GM18502 (cell line): ENCODE results near the gene SLC35D2.

Source experiments
- ATAC-seq: cut with Tn5 transposase; IDR thresholded peaks from one replicate; pipeline ENCODE4 v1.9.1; 2021; ENCODE audit warnings: mild to moderate bottlenecking; ENCODE audit not compliant: unreplicated experiment, poor library complexity

Gene SLC35D2

DNA sequence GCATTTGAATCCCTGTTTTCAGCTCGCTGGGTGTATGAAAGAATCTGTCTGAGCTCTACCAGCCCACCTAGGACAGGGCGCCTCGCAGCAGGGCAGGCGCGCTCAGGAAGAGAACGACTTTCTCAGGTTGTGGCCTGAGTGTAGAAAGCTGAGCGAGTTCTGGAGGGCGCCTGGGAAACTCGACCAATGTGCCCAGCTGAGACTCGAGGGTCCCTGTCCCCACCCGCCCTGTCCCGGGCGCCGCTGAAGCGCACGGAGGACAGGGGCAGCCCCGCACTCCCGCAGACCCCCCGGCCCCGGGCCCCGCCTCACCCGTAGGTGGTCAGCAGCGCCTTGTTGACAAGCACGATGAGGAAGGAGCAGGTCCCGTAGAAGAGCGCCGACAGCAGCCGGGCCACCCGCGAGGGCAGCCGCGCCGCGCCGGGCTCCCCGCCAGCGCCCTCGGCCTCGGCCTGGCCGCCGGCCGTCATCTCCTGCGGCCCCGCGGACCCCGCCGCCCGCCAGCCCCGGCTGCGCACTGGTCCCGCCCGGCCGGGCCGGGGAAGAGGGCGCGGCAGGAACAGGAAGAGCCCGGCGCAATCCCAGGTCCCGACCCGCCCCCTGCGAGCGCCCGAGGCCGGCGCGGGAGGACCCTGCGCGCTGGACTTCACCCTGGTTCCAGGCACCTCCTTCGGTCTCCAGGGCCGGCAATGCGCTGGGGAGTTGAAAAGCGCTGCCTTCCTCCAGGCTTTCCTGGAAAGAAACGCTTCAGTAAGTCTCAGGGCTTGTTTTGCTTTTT lies at the start of gene SLC35D2:
SLC35D2 (minus strand) TSS at position 547 of the 778 bp plus-strand sequence; CDS start at position 470, 77 bp downstream.
- no peak for ATAC-seq

DNA sequence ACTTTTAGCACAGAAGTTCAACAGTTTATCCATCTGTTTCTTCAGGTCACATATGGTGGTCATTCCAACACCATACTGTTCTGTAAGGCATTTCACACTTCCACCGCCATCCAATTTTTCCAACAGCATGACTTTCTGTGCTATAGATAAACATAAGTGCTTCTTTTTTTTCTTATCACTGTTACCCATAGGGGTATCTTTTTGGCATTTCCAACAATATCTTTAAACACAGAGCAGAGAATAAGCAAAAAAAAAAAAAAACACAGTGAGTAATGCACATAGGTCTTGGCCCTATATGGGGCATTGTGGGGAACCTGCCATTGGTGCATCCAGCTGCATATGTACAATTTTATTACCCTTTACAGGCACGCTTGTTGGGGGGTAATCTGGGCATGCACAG lies 46.9 kb upstream of the SLC35D2 start:
- ATAC-seq = no peak

DNA sequence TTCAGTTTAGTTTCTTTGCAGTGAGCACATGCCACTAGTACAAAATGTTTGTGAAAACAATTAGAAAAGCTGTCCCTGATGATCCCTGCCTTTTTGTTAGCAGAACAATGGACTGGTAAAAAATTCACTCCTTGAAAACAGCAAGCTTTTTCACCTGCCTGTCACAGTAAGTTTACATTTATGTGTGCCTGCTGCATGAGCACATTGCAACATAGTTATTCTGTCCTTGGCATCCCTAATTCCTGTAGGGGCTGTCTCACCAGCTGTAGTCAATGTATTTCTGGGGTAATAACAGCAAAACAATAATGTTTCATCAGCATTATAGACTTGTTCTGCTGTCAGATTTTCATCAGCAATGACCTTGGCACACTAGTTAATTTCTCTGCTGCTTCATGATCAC lies 46.2 kb upstream of the SLC35D2 start:
- no peak for ATAC-seq

DNA sequence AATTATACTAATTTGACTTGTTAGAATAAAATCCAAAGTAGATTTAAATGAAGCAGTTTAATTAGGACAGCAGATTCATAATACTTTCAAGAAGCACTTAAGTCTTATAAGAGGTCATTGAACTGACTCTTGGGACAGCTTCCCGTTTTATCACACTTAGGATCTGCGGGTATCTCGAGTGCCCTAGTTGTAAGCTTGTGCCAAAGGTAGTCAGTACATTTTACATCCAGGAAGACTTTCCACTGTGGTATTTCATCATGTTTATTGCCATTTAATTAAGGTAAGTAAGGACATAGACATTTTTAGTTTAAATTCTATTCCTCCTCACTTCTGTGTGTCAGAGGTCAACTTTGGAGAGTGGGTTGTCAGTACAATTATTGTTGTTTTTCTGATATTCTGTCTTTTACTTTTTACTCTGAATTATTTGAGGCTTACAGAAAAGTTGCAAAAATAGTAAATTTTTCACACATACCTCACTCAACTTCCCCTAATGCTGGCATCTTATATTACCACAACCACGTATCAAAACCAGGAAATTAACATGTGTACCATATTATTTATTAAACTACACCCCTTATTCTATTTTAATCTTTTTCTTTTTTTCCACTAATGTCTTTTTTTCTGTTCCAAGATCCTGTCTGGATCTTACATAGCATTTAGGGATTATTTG lies 42.1 kb upstream of the SLC35D2 start:
- ATAC-seq = no peak

DNA sequence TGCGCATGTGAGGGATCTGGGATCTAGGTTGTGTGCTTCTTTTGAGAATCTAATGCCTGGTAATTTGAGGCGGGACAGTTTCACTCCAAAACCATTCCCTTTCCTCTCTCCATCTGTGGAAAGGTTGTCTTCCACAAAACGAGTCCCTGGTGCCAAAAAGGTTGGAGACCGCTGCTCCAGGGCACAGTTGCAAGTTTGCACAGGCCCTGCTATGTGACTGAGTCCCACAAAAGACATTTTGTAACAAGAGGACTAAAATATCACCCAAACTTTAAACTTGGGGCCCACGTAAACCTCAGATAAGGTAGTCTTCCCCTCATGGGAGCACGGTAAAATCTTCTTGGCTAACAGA lies 40.5 kb upstream of the SLC35D2 start:
- ATAC-seq = no peak

DNA sequence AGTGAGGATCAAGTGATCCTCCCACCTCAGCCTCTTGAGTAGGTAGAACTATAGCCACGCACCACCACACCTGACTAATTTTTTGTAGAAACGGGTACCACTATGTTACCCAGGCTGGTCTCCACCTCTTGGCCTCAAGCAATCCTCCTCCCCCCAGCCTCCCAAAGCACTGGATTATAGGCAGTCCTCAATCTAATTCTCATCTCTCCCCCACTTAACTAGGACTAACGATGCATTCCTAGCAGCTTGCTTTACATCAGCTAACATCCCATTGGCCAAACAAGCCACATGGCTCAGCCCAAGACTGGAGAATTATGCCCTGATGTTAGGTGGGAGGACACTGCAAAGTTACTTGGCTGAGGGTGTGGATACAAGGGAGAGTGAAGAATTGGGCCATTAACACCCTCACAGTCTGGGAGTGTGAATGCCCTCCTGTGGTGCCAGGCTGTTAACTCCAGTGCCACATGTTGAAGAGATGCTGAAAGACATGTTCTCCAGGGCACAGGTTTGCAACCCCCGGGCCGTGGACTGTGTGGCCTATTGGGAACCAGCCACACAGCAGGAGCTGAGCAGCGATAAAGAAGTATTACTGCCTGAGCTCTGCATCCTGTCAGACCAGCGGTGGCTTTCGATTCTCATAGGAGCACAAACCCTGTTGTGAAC lies 39.9 kb upstream of the SLC35D2 start:
- no peak for ATAC-seq

DNA sequence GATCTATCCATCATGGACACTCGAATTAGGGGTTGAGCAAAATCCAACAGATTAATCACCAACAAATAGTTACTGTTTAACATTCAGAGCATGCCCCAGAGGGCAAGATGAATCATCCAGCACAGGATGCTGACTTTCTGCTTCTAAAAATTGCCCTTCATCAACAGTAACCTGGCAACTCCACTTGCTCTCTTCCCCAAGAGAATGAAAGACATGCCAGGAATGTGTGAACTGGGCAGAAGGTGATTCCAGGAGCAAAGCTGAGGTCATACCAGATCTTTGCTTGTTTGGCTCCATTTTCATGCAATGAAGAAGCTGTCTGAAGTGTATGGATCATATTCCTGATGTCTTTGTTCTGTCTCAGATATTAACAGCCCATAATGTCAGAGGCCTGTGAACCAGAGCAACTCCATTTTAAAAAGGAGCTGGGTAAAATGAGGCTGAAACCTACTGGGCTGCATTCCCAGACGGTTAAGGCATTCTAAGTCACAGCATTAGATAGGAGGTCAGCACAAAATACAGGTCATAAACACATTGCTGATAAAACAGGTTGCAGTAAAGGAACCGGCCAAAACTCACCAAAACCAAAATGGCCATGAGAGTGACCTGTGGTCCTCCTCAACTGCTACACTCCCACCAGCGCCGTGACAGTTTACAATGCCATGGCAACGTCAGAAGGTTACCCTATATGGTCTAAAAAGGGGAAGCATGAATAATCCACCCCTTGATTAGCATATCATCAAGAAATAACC lies 37.1 kb upstream of the SLC35D2 start:
- no peak for ATAC-seq

DNA sequence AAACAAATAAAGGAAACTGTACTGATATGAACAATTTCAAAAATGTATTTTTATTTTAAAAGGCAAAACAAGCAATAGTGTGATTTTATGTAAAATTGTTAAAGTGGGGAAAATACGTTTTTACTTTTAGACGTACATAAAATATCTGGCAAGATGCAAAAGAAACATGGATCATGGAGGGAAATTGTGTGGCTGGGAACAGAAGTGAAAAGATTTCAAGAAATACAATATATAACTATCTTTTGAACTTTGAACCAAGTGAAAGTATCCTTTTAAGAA lies 36.1 kb upstream of the SLC35D2 start:
- ATAC-seq = no peak

DNA sequence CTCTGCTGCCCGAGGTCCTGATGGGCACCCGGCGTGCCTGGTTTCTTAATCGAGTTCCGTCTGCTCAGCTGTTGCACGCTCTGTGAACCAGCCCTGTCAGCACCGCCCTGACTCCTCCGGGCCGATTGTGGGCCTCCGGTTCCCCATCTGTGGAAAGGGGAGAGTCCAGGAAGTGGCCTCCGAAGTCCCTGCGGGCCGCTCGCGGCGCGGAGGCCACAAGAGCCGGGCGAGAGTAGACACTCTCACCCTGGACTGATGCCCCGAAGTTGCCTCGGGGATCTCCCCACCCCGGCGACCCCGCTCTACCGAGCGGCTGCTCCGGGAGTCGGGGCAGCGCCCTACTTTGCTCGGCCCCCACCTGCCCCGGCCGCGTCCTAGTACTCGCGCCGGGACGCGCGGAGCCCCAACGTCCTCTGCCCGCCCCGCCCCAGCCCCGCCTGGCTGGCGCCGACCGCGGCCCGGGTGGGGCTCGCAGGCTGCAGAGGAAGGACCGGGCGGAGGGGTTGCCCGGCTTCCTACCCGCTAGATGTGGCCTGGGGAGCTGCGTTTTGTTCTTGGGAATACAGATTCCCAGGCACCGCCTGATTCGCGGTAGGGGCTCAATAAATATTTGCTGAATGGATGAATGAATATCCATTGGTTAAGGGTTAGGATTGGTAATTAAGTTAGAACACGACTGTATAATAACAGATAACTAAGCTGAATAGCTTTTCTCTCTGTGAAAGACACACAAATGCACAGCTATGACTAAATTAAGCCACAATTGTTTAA lies 35.6 kb upstream of the SLC35D2 start:
- peak; percentile 32 for ATAC-seq

DNA sequence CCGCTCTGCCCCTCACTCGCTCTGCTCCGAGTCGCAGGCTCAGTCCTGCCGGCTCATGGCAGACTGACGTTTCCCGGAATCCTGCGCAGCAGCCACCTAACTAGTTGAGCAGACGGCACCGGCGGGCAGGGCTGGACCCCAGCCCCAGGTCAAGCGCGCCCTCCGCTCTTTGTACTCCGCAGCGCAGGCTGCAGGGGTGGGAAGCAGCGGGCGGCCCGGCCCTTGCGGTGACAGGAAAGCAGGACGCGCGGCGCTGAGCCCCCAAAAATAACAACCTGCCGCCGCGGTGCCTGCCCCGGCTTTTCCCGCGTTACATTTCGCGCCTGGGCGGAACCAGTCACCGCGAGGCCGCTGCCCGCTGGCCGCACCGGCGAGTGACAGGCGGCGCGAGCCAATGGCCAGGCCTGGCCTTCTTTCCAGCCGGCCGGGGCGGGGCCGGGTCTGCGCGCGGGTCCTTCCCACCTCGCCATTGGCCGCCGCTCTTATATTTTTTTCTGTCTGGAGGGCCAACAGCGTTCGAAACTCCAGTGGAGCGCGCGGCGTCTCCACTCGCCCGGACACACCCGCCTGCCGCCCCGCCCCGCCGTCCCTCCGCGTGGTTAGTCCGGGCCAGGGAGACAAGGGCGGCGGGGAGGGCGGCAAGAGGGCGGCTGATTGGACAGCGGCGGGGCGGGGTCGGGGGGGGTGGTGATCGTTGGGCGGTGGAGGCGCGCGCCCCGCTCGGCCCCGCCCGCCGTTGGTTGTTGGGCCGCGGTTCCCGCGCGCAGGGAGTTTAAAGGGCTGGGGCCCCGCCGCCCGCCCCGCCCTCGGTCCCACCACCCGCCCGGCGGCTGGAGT lies 34.8 kb upstream of the SLC35D2 start, which contains the start of gene ZNF367:
ZNF367 (minus strand) TSS at position 288 of the 837 bp plus-strand sequence. CDS start 338 bp downstream, outside the sequence.
- ATAC-seq = peak; percentile 67

DNA sequence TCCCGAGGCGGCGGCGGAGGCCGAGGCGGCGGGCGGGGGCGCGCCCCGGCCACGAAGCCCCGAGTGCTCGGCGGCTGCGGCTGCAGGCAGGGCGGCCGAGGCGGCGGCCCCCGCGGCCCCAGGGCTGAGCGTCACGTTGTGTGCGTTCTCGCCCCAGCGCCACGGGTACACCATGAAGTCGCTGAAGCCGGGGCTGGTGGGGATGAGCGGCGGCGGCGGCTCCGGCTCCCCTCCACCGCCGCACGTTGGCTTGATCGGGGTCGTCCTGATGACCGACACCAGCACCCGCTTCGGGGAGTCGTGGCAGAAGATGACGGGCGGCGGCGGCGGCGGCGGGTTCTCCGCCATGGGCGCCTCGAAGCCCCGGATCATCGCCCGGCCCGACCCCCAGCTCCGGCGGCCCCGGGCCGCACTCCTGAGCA lies 34.2 kb upstream of the SLC35D2 start:
- peak; percentile 0 for ATAC-seq

DNA sequence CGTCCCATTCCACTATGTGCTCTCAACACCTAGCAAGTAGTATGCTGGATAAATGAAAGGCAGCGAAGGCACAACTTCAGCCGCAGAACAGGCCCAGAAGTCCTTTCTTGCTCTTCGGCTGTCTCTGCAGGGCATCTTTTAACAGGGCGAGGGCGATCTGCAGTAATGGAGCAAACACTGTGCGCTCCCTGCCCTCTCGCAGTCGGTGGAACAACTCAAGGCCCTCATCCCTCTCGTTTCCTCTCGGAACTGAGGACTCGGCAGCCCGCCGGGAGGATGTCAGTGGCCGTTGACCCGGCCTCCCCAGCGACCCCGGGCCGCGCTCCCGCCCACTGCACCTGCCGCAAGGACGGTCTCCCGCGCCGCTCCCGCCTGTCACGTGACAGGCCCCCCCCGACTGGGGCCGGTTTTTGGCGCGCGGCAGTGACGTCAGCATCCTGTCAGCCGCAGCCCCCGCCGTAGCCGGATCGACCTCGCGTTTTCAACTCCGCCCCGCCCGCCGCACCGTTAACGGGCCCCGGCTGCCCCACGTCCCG lies 33.6 kb upstream of the SLC35D2 start:
- peak; percentile 29 for ATAC-seq

DNA sequence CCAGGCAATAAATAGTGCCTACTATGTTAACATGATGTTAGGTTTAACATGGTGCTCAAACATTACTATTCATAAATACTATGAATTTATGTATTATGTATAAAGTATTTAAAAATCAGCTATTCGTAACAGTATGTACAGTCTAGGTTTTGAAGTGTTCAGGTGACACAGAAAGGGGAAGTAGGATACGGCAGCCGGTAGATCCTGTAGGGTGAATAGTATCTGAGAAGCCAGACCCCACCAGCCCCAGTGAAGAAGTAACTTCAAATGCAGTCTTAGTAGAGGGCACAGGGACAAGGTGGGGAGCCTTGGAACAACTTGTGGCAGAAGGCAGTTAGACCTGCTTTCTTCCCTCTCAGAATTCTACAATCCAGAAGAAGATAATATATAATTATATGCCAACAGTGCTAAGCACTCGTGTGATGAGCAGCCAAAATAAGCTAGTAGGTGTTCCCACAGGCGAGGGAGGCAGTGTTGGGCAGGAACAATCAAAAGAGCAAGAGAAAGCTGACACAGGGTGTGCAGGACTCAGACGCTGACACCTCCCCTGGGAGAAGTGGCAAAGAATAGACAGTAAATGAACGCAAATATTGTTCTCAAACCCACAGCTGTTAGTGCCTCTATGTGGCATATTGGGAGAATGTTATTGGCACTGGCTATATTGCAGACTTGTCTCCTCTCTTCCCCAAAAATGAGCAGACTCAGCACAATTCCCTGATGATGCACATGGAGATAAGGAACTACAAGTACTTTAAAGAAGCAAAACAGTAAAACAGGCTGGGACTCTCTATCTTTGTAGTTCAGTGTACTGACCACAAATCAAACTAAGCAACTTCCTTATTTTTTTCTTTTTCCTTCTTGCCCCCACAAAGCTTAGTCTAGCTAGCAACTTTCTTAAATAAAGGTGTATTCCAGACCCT lies 30.1 kb upstream of the SLC35D2 start:
- peak; percentile 30 for ATAC-seq

DNA sequence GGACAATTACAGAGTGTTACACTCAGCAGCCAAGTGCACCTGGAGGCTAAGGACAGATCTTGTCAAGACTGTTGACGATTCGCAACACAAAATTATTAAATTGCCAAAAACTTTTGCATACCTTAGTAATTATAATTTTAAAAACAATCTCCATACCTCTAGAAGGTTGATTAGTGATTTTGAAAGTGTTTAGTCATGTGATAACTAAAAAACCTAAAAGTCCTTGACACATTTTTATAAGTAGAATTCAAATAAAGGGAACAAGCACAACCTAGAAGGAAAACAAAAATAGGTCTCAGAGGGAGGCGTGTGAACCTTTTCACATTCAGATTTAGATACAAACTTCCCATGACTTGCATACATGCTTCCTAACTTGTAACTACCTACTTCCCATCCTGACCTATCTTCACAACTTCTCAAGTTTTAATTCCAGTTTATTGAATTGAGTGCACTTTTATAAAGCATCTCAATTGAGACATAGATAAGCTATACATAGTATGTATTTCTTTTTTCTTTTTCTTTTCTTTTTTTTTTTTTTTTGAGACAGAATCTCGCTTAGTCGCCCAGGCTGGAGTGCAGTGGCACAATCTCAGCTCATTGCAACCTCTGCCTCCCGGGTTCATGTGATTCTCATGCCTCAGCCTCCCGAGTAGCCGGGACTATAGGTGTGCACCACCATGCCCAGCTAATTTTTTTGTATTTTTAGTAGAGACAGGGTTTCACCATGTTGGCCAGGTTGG lies 28.8 kb upstream of the SLC35D2 start:
- ATAC-seq = no peak

DNA sequence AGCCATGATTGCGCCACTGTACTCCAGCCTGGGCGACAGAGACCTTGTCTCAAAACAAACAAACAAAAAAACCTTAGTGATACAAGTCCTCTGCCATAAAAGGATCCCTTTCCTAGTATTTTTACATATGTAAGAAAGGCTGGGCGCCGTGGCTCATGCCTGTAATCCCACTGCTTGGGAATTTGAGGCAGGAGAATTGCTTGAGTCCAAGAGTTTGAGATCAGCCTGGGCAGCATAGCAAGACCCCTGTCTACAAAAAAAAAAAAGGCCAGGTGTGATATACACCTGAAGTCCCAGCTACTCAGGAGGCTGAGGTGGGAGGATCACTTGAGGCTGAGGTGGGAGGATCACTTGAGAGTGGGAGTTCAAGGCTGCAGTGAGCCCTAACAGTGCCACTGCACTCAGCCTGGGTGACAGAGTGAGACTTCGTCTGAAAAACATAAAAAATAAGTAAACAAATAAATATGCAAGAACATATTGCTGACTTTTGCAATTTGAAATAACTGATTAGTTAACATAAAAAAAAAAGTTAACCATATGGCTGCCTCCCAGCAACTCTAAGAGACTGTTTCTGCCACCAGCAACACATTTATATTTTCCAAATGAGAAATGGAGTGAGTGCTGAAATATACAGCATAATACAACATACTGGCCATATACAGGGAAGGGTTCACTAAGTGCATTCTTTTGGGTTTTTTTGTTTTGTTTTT lies 27.8 kb upstream of the SLC35D2 start:
- ATAC-seq = no peak

DNA sequence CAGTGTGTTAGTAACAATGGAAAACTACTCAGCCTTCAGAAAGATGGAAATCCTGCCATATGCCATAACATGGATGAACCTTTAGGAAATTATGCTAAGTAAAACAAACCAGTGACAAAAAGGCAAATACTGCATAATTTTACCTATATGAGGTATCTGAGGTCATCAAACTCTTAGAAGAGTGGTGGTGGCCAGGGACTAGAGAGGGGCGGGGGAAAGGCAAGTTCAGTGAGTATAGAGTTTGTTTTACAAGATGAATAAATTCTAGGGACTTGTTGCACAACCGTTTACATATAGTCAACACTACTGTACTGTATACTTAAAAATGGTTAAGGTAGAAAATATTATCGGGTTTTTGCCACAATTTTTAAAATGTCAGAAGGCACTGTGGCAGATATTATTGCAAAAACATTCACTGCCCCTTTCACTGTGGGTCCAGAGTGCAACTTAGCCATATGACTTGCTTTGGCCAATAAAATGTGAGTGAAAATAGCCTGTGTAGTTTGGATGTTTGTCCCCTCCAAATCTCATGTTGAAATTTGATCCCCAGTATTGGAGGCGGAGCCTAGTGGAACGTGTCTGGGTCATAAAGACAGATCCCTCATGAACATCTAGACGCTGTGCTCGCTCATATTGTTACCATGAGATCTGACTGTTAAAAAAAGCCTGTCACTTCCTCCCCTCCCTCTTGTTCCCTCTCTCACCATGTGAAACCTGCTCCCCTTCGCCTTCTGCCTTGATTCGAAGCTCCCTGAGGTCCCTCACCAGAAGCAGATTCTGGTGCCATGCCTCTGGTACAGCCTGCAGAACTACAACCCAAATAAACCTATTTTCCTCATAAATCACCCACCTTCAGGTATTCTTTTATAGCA lies 25.1 kb upstream of the SLC35D2 start:
- no peak for ATAC-seq
